Activated T-cell treated with anti-CD3 and anti-CD28 coated beads, Interleukin-2, amount 50 U/mL, for 24 hours (primary cell): Measurements from ENCODE around the gene DDX10.

ENCODE experiments used
- DNase-seq: peaks from one replicate; pipeline ENCODE4 v3.0.0-alpha.2; 2020
- H3K27ac Mint-ChIP-seq: 2 replicates; pipeline ENCODE4 v1.8.0; 2020; ENCODE audit warnings: mild to moderate bottlenecking, mixed read lengths
- H3K27me3 Mint-ChIP-seq: 2 replicates; pipeline ENCODE4 v1.8.0; 2020; ENCODE audit warnings: mixed read lengths
- H3K36me3 Mint-ChIP-seq: 2 replicates; pipeline ENCODE4 v1.8.0; 2020; ENCODE audit warnings: low read depth, mixed read lengths
- H3K4me1 Mint-ChIP-seq: 2 replicates; pipeline ENCODE4 v1.8.0; 2020; ENCODE audit warnings: low read depth, mixed read lengths
- H3K4me3 Mint-ChIP-seq: 2 replicates; pipeline ENCODE4 v1.8.0; 2020; ENCODE audit warnings: mild to moderate bottlenecking, moderate library complexity, mixed read lengths
- H3K9me3 Mint-ChIP-seq: 2 replicates; pipeline ENCODE4 v1.8.0; 2020; ENCODE audit warnings: mixed read lengths

The DDX10 gene

DNA sequence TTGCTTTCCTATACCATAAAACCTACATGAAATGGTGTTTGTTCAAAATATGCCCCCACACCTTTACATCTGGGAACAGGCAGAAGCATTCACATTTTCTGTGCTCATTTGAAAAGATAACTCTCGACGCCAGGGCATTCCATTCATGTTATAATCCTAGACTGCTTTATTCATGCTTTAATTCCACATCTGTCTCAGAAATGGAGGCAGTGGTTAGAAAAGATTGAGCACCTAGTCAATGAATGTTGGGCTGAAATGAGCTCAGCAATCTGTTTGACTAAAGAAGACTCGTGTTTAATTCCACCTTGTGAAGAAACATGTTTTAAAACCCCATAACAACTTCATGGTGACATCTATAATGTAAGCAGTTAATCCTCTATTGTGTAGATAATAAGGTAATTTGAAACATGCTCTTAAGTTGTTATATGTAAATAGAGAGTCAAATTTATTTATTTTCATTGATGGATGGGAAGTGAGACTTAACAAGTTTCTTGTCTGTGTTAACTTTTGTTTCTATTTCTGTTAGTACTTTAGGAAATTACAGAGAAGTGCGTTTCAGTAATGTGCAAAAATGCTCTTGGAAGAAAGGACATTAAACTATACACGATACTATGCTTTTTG lies 217.5 kb downstream of the DDX10 start:
- Mint-ChIP-seq H3K4me3 (no peak overlapping the region), H3K36me3 (peaks cover 11% of the 10 kb centered on the region), H3K27me3 (no peaks in the 10 kb centered on the region), H3K27ac (no peak overlapping the region), H3K4me1 (peaks cover 28% of the 10 kb centered on the region), H3K9me3 (no peaks in the 10 kb centered on the region)
- DNase-seq, result no peak

- peaks cover 4% of the 10 kb centered on the region for H3K36me3 Mint-ChIP-seq
- no peaks in the 10 kb centered on the region for H3K27me3 Mint-ChIP-seq
- no peak overlapping the region for H3K27ac Mint-ChIP-seq
- H3K4me1 Mint-ChIP-seq, result peaks cover 36% of the 10 kb centered on the region
- H3K9me3 Mint-ChIP-seq, result no peaks in the 10 kb centered on the region
- no peak for DNase-seq
- H3K4me3 Mint-ChIP-seq, result no peak overlapping the region
Measured at GRCh38 chr11:108886005-108886659, 221.3 kb downstream of the DDX10 start.

DNA sequence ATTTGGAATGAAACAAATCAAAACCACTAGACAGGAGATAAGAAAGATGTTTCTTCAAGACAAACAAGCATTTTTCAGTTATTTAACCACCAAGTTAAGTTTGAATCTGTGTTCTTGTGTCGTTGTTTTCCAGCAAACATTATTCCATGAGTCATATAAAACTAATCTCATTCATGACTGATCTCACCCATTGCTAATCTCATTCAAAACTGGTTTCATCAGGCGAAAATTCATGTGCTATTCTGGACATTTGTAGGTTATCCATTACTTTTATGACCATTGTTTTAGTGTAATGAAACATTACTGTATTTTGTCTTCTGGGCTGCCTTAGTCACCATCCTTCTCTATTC lies 221.8 kb downstream of the DDX10 start:
- peaks cover 34% of the 10 kb centered on the region for H3K4me1 Mint-ChIP-seq
- no peak for DNase-seq
- no peak overlapping the region for H3K4me3 Mint-ChIP-seq
- no peak overlapping the region for H3K27ac Mint-ChIP-seq
- no peaks in the 10 kb centered on the region for H3K27me3 Mint-ChIP-seq
- H3K36me3 Mint-ChIP-seq, result peaks cover 8% of the 10 kb centered on the region
- H3K9me3 Mint-ChIP-seq, result no peaks in the 10 kb centered on the region

DNA sequence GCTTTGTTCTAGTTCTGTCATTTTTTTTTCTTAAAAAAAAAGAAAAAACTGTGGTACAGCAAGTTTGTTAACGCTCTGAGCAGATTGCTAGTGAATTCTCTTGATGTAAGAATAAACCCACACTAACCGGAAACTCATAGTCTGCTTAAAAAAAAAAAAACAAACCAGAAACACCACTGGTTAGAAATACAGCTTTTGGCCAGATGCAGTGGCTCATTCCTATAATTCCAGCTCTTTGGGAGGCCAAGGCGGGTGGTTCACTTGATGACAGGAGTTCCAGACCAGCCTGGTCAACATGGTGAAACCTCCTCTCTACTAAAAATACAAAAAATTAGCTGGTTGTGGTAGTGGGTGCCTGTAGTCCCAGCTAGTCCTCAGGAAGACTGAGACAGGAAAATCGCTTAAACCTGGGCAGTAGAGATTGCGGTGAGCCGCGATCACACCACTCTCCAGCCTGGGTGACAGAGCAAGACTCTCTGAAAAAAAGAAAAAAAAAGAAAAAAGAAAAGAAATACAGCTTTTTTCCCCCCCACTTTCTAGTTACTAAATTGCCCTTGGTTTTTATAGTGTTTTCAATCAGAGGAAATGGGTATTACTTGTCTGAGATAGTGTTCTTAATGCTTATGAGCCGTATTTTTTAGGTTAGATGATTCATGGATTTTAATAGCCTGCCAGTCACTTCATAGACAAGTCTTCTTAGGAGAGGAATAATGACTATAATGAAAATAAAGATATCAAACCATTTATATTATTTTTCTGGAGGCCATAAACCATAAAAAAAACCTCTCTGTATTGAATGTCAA lies 222.8 kb downstream of the DDX10 start:
- no peaks in the 10 kb centered on the region for H3K9me3 Mint-ChIP-seq
- H3K36me3 Mint-ChIP-seq, result peaks cover 11% of the 10 kb centered on the region
- H3K27ac Mint-ChIP-seq, result peak overlapping the region; percentile 27
- peaks cover 27% of the 10 kb centered on the region for H3K4me1 Mint-ChIP-seq
- no peaks in the 10 kb centered on the region for H3K27me3 Mint-ChIP-seq
- no peak for DNase-seq
- no peak overlapping the region for H3K4me3 Mint-ChIP-seq

GRCh38 chr11:108890482-108891105 lies 225.7 kb downstream of the DDX10 start:
- H3K4me1 Mint-ChIP-seq, result peaks cover 24% of the 10 kb centered on the region
- H3K9me3 Mint-ChIP-seq, result no peaks in the 10 kb centered on the region
- no peak for DNase-seq
- no peak overlapping the region for H3K27ac Mint-ChIP-seq
- H3K27me3 Mint-ChIP-seq, result no peaks in the 10 kb centered on the region
- H3K36me3 Mint-ChIP-seq, result peaks cover 13% of the 10 kb centered on the region
- no peak overlapping the region for H3K4me3 Mint-ChIP-seq

DNA sequence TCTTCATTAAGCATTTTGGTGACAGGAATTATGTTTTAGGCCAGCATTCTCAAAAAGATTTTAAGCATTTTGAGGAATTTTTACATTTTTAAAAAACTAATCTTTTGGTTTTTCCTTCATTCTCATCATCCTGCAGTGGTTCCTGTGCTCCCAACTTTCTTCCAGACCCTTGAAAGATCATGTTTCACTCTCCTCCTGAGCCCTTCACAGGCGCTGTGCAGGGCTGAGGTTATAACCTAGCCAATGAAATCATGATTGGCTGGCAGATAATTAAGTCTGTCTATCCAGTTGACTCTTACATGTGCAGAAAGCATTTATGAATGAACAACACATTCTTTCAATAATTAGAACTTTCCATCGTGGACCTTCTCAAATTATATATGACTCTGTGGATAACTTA lies 226.3 kb downstream of the DDX10 start:
- Mint-ChIP-seq H3K9me3 (no peaks in the 10 kb centered on the region), H3K27ac (no peak overlapping the region), H3K4me1 (peaks cover 24% of the 10 kb centered on the region), H3K27me3 (no peaks in the 10 kb centered on the region), H3K4me3 (no peak overlapping the region), H3K36me3 (peaks cover 17% of the 10 kb centered on the region)
- DNase-seq, result no peak

DNA sequence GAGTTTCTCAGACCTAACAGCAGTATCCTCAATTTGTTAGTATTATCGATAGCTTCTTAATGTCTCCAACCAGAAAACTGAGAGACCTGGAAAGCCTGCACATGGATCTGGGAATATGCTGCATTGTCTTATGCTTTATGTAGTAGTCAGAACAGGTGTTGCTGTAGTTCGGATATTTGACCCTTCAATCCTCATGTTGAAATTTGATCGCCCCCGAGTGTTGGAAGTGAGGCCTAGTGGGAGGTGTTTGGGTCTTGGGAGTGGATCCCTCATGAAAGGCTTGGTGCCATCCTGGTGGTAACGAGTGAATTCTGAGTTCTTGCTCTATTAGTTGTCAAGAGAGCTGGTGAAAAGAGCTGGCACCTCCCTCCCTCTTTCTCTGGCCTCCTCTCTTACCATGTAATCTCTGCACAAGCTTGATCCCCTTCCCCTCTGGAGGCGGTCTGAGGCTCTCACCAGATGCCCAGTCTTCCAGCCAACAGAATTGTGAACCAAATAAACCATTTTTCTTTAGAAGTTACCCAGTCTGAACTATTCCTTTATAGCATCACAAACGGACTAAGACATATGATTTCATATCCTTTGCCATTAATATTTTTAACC lies 227.1 kb downstream of the DDX10 start:
- no peaks in the 10 kb centered on the region for H3K27me3 Mint-ChIP-seq
- H3K36me3 Mint-ChIP-seq, result peaks cover 24% of the 10 kb centered on the region
- peaks cover 6% of the 10 kb centered on the region for H3K9me3 Mint-ChIP-seq
- no peak overlapping the region for H3K4me3 Mint-ChIP-seq
- no peak for DNase-seq
- H3K27ac Mint-ChIP-seq, result no peak overlapping the region
- peaks cover 19% of the 10 kb centered on the region for H3K4me1 Mint-ChIP-seq

DNA sequence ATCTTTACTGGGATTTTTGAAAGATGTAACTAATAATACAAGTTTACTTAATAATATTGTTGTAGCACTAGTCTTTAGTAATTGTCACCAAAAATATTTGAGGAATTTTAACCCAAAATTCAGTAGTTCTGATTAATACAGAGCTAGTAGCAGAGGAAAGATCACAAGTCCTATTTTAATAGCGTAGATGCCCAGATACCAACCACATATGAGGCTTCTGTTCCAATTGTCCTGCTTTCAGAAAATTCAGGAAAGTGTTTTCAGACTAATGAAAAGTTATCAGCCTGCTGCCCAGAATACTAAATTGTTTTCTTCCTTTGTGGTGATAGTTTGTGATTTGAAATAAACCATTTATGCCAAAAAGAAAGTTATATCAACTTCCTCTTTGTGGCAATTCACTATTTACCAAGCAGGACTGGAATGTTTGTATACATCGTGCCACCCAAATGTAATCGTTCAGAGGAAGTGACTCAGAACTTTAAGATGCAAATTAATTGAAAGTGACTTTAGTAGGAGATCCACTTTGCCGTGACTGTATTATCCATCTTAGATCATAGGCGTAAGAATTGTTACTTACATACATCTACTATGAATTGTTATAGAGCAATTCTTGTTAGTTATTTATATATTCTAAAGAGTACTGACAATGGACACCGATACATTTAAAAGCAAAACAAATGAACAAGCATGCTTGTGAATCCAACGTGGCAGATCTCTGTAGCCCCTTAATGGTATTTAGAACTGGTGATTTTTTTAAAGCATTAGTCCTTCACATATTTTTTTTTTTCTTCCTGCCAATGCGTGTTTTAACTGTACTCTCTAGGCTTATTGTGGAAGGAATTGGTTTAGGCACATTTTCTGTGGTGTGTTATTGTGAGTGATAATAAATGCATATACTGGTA lies 231.0 kb downstream of the DDX10 start:
- Mint-ChIP-seq H3K27ac (no peak overlapping the region), H3K36me3 (peaks cover 51% of the 10 kb centered on the region), H3K27me3 (no peaks in the 10 kb centered on the region), H3K4me1 (peaks cover 9% of the 10 kb centered on the region), H3K9me3 (peaks cover 16% of the 10 kb centered on the region), H3K4me3 (no peak overlapping the region)
- no peak for DNase-seq

DNA sequence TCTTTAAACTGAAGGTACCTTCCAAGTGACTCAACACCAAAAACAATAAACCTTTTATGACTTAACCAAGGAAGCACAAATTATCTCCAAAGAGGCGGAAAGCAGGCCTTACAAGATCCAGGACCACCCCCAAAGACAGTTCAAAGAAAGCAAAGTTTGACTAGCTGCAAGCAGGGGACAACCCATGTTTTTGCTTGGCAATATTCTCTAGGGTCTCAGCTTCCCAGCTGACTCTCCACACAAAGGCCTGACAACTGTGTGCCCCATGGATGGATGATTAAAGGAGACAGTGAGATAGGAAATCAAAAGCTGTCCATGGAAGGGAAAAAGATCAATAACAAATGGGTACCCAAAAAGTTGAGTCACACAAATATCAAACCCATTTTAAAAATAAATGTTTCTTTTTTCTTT lies 232.2 kb downstream of the DDX10 start:
- peaks cover 9% of the 10 kb centered on the region for H3K4me1 Mint-ChIP-seq
- no peak overlapping the region for H3K4me3 Mint-ChIP-seq
- H3K36me3 Mint-ChIP-seq, result peaks cover 43% of the 10 kb centered on the region
- no peak for DNase-seq
- H3K9me3 Mint-ChIP-seq, result peaks cover 16% of the 10 kb centered on the region
- H3K27ac Mint-ChIP-seq, result no peak overlapping the region
- H3K27me3 Mint-ChIP-seq, result no peaks in the 10 kb centered on the region

DNA sequence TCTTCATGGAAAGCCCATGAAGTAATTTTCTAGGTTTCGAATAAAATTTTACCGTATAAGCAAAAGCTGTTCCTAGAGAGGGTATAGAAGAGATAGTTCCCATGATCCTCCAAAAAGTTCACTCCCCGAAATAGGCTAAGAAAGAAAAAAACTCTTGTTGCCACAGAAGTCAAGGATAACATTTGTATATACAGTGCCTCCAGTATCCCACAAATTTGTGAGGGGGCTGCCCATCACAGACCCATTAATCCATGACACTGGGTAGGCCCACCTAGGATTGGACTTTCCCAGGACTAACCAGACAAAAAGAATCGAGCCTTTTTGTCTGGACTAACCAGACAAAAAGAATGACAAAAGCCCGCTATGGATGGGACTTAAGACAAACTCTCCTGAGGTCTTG lies 233.0 kb downstream of the DDX10 start:
- H3K9me3 Mint-ChIP-seq, result peaks cover 16% of the 10 kb centered on the region
- H3K4me3 Mint-ChIP-seq, result no peak overlapping the region
- no peak for DNase-seq
- no peaks in the 10 kb centered on the region for H3K27me3 Mint-ChIP-seq
- H3K36me3 Mint-ChIP-seq, result peaks cover 41% of the 10 kb centered on the region
- H3K4me1 Mint-ChIP-seq, result peaks cover 9% of the 10 kb centered on the region
- no peak overlapping the region for H3K27ac Mint-ChIP-seq

GRCh38 chr11:108901359-108901758 lies 236.5 kb downstream of the DDX10 start:
- Mint-ChIP-seq H3K4me1 (no peaks in the 10 kb centered on the region), H3K36me3 (peaks cover 44% of the 10 kb centered on the region), H3K27me3 (no peaks in the 10 kb centered on the region), H3K9me3 (peaks cover 14% of the 10 kb centered on the region), H3K27ac (no peak overlapping the region), H3K4me3 (no peak overlapping the region)
- DNase-seq, result no peak

DNA sequence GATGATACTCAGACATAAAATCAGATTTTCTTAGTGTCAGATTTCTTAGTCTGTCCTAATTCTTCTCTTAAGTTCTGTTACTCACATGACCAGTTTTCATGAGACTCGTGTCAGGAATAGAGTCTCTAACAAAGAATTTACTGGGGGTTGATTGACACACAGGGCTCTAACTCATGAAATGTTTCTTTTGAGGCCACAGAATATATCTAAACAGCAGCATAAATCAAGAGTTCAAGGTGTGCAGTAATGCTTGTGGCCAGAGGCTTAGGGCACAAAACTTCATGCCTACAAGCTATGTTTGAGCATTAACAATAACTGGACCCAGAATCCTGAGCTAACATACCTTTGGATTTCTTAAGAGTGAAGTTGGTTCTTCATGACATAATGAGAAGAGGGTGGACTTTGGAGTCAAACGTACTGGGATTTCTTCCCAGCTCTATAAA lies 237.2 kb downstream of the DDX10 start:
- DNase-seq, result no peak
- H3K9me3 Mint-ChIP-seq, result peaks cover 9% of the 10 kb centered on the region
- no peak overlapping the region for H3K4me3 Mint-ChIP-seq
- H3K36me3 Mint-ChIP-seq, result peaks cover 39% of the 10 kb centered on the region
- H3K27me3 Mint-ChIP-seq, result no peaks in the 10 kb centered on the region
- H3K27ac Mint-ChIP-seq, result no peak overlapping the region
- no peaks in the 10 kb centered on the region for H3K4me1 Mint-ChIP-seq

DNA sequence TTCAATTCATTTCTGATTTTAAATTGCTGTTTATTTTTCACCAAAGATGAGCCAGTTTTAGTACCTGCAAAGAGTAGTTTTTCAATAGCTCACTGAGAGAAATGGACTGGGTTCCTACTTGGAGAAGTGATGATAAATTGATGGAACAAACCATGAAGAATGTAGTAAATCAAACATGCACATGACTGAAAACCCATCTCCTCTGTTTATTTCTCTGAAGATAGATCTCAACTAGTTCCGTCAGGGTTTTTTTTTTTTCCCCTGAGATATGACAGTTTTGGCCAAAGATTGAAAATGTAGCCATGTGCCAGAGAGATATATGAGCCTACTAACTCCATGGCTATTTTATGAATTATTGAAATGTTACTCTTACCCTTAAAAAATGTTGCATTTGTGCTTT lies 239.6 kb downstream of the DDX10 start:
- Mint-ChIP-seq H3K9me3 (no peaks in the 10 kb centered on the region), H3K27ac (no peak overlapping the region), H3K4me3 (no peak overlapping the region), H3K27me3 (no peaks in the 10 kb centered on the region), H3K36me3 (peaks cover 17% of the 10 kb centered on the region), H3K4me1 (no peaks in the 10 kb centered on the region)
- DNase-seq, result no peak

DNA sequence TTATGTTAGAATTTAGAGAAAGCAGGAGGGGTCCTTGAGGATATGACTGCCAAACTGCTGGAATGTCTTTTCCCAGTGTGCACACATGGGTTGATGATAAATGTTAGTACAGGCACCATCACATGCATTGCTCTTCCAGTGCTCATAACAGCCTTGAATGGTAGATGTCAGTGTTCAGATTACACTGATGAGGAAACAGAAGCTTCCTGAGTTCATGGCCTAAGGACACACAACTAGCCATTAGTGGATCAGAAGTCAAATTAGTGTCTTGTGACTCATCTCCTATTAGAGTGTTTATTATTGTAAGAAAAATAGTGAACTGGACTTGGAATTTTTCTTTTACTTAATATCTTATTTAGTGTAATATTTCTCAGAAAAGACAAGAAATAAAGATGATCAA lies 241.5 kb downstream of the DDX10 start:
- Mint-ChIP-seq H3K36me3 (peaks cover 16% of the 10 kb centered on the region), H3K4me3 (no peak overlapping the region), H3K4me1 (no peaks in the 10 kb centered on the region), H3K27me3 (no peaks in the 10 kb centered on the region), H3K27ac (no peak overlapping the region), H3K9me3 (no peaks in the 10 kb centered on the region)
- DNase-seq, result no peak
